ENCODE results near the gene MAFG.
"Not testable (repeated sequence)": the region's sequence is repeated elsewhere in the genome, so short reads cannot be mapped to it uniquely, and the experiment has no call there.

MAFG gene

GRCh38 chr17:81957691-81958432, 30.3 kb upstream of the MAFG start:
- no peak for DNase-seq

GRCh38 chr17:81956607-81957589, 29.4 kb upstream of the MAFG start:
- no peak for DNase-seq

GRCh38 chr17:81955756-81956544, 28.4 kb upstream of the MAFG start:
- DNase-seq, result no peak

- no peak for DNase-seq
Observed at GRCh38 chr17:81955058-81955681, 27.6 kb upstream of the MAFG start.

GRCh38 chr17:81954131-81955057, 26.9 kb upstream of the MAFG start:
- DNase-seq, result no peak

GRCh38 chr17:81953443-81953842, 25.9 kb upstream of the MAFG start:
- DNase-seq, result not testable (repeated sequence)

GRCh38 chr17:81952792-81953228, 25.3 kb upstream of the MAFG start:
- no peak for DNase-seq

- DNase-seq, result no peak
Observed at GRCh38 chr17:81951785-81952684, 24.5 kb upstream of the MAFG start.

GRCh38 chr17:81950501-81950900, 23.0 kb upstream of the MAFG start:
- DNase-seq, result no peak

GRCh38 chr17:81948635-81949378, 21.3 kb upstream of the MAFG start:
- no peak for DNase-seq

GRCh38 chr17:81947189-81947588, 19.7 kb upstream of the MAFG start, which contains the start of gene MYADML2:
TSS of gene MYADML2 (minus strand) at chr17:81947233. CDS start at chr17:81941741, 5,492 bp downstream.
- DNase-seq, result no peak

- no peak for DNase-seq
Observed at GRCh38 chr17:81944858-81945257, 17.3 kb upstream of the MAFG start.

- no peak for DNase-seq
Observed at GRCh38 chr17:81942167-81942553, 14.6 kb upstream of the MAFG start.

- no peak for DNase-seq
Observed at GRCh38 chr17:81941484-81942166, 14.1 kb upstream of the MAFG start.

GRCh38 chr17:81940538-81941483, 13.3 kb upstream of the MAFG start:
- no peak for DNase-seq

GRCh38 chr17:81939881-81940385, 12.4 kb upstream of the MAFG start:
- no peak for DNase-seq

- DNase-seq, result no peak
Observed at GRCh38 chr17:81939218-81939617, 11.7 kb upstream of the MAFG start.

Data from NCI-H526 treated with DMSO at 0.1 percent for 48 hours (cell line).